ENCODE measurements around the gene CHRND.

Gene CHRND

DNA sequence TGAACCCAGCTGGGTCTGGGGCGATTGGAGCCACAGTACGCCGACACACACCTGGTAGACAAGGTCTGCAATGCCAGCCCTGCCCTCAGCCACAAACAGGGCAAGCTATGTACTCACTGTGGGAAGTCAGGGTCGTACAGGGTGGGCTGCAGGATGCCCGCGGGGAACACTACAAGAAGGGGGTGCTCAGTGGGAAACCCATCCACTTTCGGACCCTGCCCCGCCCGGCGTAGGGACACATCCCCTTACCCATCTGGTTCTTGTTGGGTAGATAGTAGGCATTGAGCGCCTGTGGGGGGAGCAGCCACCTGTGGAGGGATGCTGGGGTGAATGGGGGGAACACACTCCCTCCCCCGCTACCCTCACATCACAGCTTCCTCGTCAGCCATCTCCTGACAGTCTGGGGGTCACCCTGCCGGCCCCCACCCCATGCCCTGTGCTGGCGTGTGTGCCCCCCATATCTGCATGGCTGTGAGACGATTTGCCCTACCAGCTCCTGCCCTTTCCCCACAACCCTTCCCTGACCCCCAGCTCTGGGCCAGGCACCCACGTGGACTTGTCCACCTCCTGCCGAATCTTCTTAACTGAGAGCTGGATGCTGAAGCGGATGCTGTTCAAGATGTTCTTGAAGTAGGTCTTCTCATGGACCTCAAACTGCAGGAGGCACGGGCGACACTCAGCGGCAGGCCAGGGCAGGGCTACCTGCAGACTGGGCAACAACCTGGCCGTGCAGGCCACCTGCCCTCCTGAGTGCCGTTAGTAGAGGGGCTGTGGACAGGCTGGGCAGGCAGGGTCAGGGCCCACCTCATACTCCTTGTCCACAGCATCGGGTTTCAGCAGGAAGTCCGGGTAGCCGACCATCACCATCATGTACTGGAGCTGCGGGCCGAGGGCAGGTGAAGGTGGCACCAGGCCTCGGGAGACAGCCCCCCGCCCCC is 43.4 kb upstream of the CHRND start:
- H3K4me1 ChIP-seq: peaks cover 21% of the 10 kb centered on the region
- H3K9ac ChIP-seq: no peak overlapping the region
- peaks cover 44% of the 10 kb centered on the region for H3K27me3 ChIP-seq
- H3K9me3 ChIP-seq: peaks cover 9% of the 10 kb centered on the region; the same call in 1 of the 2 replicates
- H3K4me2 ChIP-seq: no peak overlapping the region
- no peaks in the 10 kb centered on the region for H3K36me3 ChIP-seq
- H3K27ac ChIP-seq: no peak overlapping the region
- H4K20me1 ChIP-seq: peaks cover 41% of the 10 kb centered on the region
- H3K4me3 ChIP-seq: no peak overlapping the region
- no peak for TF ChIP-seq Cebpa-rat (IDR thresholded peaks at IDR 0.05)

DNA sequence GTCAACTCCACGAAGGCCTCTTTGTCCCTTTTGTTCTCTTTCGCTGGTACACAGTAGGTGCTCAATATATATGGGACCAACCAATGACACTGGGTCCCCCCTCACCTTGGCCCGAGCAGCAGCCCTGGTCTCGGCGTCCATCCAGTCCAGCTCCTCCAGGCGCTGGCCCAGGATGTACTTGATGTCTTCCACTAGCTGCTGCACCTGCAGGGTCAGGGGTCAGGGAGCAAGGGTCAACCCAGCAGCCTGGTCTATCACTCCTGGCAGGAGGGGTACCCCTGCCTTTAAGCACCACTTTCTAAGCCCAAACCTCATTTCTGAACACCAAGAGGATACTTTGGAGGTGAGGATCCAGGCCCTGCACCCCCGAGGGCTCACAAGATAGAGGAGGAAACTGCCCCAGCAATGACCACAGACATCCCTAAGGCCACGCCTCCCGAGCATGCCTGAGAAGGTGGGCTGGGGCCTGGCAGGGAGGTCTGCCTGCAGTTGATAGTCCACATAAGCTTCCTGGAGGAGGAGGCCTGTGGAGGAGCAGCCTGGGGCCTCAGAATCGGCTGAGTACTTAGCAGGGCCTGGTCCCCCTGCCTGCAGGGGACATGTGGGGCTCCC is 42.5 kb upstream of the CHRND start:
- Histone ChIP-seq H3K36me3 (no peaks in the 10 kb centered on the region), H3K4me2 (no peak overlapping the region), H3K27me3 (peaks cover 52% of the 10 kb centered on the region), H3K27ac (no peak overlapping the region), H3K9ac (no peak overlapping the region), H3K4me1 (peaks cover 26% of the 10 kb centered on the region), H4K20me1 (peaks cover 49% of the 10 kb centered on the region), H3K4me3 (no peak overlapping the region), H3K9me3 (peaks cover 9% of the 10 kb centered on the region; the same call in 1 of the 2 replicates)
- TF ChIP-seq Cebpa-rat (IDR thresholded peaks at IDR 0.05): no peak

DNA sequence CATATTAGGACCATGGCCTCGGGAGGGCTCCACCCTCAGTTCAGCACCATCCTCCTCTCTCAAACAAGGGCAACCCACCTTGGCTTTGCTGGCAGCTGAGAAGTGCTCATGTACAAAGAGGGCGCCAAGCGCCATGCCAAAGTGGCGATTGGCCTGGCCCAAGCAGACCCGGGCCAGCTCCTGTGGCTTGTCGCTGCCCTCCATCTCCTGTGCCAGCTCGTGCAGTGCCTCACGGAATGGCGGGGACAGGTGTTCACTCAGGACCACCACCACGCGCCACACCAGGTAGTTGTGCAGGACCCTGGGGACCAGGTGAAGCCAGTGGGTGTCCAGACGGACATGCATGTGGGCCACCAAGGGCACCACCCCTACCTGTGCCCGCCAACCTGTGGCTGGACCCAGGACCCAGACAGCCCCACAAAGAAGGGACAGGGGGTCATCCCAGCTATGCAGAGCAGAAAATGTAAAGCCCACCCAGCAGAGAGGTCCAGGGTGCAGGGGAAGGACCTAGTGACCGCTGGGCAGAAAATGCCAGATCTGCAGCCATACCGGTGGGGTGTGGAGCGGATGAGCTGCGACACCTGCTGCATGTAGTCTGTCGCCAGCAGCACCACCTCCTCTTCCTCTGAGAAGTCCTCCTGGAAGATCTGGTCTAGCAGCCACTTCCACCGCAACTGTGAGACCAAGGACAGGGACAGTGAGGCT is 41.9 kb upstream of the CHRND start:
- H3K4me2 ChIP-seq: no peak overlapping the region
- no peak for TF ChIP-seq Cebpa-rat (IDR thresholded peaks at IDR 0.05)
- peaks cover 56% of the 10 kb centered on the region for H4K20me1 ChIP-seq
- peaks cover 59% of the 10 kb centered on the region for H3K27me3 ChIP-seq
- peaks cover 26% of the 10 kb centered on the region for H3K4me1 ChIP-seq
- H3K27ac ChIP-seq: no peak overlapping the region
- H3K4me3 ChIP-seq: no peak overlapping the region
- no peaks in the 10 kb centered on the region for H3K36me3 ChIP-seq
- peaks cover 9% of the 10 kb centered on the region; the same call in 1 of the 2 replicates for H3K9me3 ChIP-seq
- no peak overlapping the region for H3K9ac ChIP-seq

DNA sequence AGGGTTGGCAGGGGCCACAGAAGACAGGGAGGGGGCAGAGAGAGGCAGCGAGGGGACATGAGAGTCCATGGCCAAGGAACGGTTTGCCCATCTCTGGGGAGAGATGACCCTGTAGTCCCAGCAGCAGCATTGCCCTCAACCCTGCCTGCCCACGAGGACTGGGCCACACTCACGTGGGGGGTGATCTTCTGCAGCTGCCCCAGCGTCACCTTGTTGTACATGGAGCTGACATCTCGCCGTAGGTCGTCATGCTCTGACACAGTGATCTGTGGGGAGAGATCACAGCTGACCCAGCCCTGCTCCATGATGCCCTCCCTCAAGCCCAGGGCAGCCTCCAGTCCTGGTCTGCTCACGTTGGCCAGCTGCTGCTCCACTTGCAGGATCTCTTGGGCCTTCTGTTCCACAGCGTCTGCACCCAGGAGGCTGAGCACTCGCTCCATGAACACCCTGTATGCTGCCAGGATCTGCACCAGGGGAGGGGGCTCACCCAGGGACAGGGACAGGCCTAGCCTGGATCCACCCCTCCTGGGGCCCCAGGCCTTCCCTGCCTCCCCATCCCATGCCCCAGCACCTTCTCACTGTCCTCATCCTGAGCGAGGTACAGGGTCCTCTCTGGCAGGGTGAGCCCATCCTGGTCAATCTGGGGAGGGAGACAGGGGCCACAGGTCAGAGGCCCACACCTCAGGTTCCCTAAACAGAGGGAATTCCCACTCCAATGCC is 41.2 kb upstream of the CHRND start:
- no peak overlapping the region for H3K27ac ChIP-seq
- H3K36me3 ChIP-seq: no peaks in the 10 kb centered on the region
- H3K4me2 ChIP-seq: peak overlapping the region; percentile 51
- TF ChIP-seq Cebpa-rat (IDR thresholded peaks at IDR 0.05): no peak
- H3K9me3 ChIP-seq: peaks cover 9% of the 10 kb centered on the region; the same call in 1 of the 2 replicates
- H3K9ac ChIP-seq: no peak overlapping the region
- H3K4me1 ChIP-seq: peaks cover 26% of the 10 kb centered on the region
- no peak overlapping the region for H3K4me3 ChIP-seq
- H4K20me1 ChIP-seq: peaks cover 59% of the 10 kb centered on the region
- H3K27me3 ChIP-seq: peaks cover 66% of the 10 kb centered on the region

DNA sequence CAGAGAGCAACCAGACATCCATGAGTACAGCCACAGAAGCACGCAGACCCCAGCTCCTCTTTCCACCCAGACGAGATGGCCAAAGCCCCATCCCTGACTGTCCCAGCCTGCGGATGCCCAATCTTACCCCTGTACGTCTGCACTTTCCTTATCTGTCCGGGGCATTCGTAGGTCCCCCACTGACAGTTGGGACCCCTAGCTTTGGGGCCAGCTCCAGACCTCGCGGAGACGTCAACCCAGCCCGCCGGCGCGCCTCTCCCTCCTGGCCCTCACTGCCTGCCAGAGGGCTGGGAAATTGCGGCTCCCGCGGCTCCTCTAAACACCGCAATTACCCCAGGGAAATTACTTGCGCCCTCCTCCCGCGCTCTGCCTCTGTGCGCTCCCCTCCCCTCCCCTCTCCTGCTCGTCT is 40.6 kb upstream of the CHRND start:
- H3K9me3 ChIP-seq: peaks cover 9% of the 10 kb centered on the region; the same call in 1 of the 2 replicates
- H3K27me3 ChIP-seq: peaks cover 71% of the 10 kb centered on the region
- H3K4me1 ChIP-seq: peaks cover 26% of the 10 kb centered on the region
- H3K27ac ChIP-seq: no peak overlapping the region
- H3K36me3 ChIP-seq: no peaks in the 10 kb centered on the region
- peak overlapping the region; percentile 51 for H3K4me2 ChIP-seq
- peaks cover 59% of the 10 kb centered on the region for H4K20me1 ChIP-seq
- no peak overlapping the region for H3K9ac ChIP-seq
- TF ChIP-seq Cebpa-rat (IDR thresholded peaks at IDR 0.05): no peak
- 0 out of 2 replicates have a peak overlapping the region, but pooled peaks have one; percentile 69 for H3K4me3 ChIP-seq

DNA sequence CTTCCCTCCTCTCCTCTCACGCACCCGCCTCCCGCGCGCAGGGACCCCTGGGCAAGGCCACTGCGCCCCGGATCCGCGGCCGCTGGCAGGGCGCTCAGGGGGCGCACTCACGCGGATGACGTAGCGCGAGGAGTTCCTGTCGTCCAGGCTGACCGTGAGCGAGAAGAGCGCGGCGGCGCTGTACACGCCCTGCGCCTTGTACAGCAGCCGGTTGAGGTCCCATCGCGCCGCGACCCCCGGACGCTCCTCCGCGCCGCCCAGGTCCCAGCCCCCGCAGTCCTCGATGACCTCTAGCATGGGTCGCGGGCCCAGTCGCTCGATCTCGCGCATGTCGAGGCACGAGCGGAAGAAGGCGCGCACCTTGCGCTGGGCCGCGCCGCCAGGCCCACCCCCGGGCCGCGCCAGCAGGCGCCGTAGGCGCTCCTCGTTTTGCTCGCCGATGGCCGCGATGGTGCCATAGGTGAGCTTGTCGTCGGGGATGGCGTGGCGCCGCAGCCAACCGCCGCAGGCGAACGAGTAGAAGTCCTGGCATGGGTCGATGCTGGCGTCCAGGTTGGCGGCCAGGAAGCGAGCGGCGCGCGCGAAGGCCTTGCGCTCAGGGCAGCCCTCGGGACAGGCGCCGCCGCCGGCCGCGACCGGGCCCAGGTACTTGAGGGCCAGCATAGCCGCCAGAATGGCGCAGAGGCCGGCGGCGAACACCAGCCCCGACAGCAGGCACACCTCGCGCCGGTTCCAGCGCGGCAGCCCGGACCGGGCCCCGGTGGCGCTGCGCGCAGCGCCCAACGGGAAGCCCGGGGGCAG is 40.0 kb upstream of the CHRND start:
- 0 out of 2 replicates have a peak overlapping the region, but pooled peaks have one; percentile 69 for H3K4me3 ChIP-seq
- peaks cover 59% of the 10 kb centered on the region for H4K20me1 ChIP-seq
- H3K9ac ChIP-seq: no peak overlapping the region

DNA sequence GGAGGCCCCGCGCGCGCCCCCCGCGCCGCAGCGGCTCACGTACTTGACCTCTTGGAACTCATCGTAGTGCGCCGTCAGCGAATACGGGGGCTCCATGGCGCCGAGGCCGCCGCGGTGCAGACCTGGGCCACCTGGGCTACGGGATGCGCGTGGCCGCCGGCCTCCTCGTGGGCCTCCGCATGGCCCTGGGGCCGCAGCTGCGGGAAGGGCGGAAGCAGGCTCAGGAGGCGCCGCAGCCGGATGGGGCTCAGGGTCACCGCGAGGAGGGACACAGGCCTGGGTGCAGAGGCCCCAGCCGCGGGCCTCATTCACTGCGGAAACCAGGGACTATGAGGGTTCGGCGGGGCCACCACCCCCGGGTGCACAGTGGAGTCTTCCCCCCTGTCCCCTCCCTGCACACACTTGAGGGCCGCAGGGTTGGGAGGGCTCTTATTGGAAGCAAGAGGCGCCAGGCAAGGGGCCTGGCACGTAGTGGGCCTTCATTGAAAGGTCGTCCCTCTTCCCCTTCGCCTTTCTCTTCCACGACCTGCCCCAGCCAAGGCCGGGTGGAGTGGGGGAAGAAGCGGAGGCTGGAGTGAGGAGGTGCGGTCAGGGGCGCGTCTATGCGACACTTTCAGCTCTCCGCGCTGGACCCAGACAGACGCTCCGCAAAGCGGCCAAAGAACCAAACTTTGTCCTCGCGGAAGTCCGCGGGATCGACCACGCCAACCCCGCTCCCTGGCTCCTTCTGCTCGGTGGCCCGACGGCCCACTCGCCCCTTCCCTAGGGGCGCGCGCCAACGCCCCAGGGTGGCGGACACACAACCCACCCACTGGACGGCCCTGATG is 39.2 kb upstream of the CHRND start:
- Histone ChIP-seq H3K36me3 (no peaks in the 10 kb centered on the region), H3K4me3 (peak overlapping the region; percentile 69), H3K9ac (no peak overlapping the region), H3K4me2 (peak overlapping the region; percentile 91), H3K27me3 (peaks cover 72% of the 10 kb centered on the region), H3K9me3 (peaks cover 9% of the 10 kb centered on the region; the same call in 1 of the 2 replicates), H3K27ac (no peak overlapping the region), H3K4me1 (peaks cover 26% of the 10 kb centered on the region), H4K20me1 (peaks cover 59% of the 10 kb centered on the region)
- no peak for TF ChIP-seq Cebpa-rat (IDR thresholded peaks at IDR 0.05)

More for the DNA sequence above, 40.0 kb upstream of the CHRND start:
- peaks cover 26% of the 10 kb centered on the region for H3K4me1 ChIP-seq
- H3K9me3 ChIP-seq: peaks cover 9% of the 10 kb centered on the region; the same call in 1 of the 2 replicates
- H3K27me3 ChIP-seq: peaks cover 72% of the 10 kb centered on the region
- no peak overlapping the region for H3K27ac ChIP-seq
- no peaks in the 10 kb centered on the region for H3K36me3 ChIP-seq
- peak overlapping the region; percentile 51 for H3K4me2 ChIP-seq
- no peak for TF ChIP-seq Cebpa-rat (IDR thresholded peaks at IDR 0.05)
